NCI-H345 (cell line): Measurements from ENCODE around the gene WDR31.

Experiments used
- DNase-seq: peaks from one replicate; lab custom pipeline; 2025; lab: John Stamatoyannopoulos, UW

WDR31 gene

GRCh38 chr9:113341712-113342410 is 1.8 kb upstream of the WDR31 start:
- peak; percentile 31 for DNase-seq

- DNase-seq, result no peak
Observed at GRCh38 chr9:113337714-113338113, 2.4 kb downstream of the WDR31 start.

GRCh38 chr9:113331780-113332179 is 8.3 kb downstream of the WDR31 start:
- DNase-seq, result no peak

GRCh38 chr9:113328045-113328782 is 11.9 kb downstream of the WDR31 start:
- DNase-seq, result no peak

GRCh38 chr9:113326230-113326629 is 13.8 kb downstream of the WDR31 start:
- no peak for DNase-seq

- no peak for DNase-seq
Observed at GRCh38 chr9:113322671-113323070, 17.4 kb downstream of the WDR31 start.

GRCh38 chr9:113320051-113320450 is 20.0 kb downstream of the WDR31 start:
- no peak for DNase-seq

- no peak for DNase-seq
Observed at GRCh38 chr9:113319054-113319453, 21.0 kb downstream of the WDR31 start.

- no peak for DNase-seq
Observed at GRCh38 chr9:113317777-113318176, 22.3 kb downstream of the WDR31 start.

- DNase-seq, result no peak
Observed at GRCh38 chr9:113316030-113316429, 24.0 kb downstream of the WDR31 start.

- no peak for DNase-seq
Observed at GRCh38 chr9:113315231-113315630, 24.8 kb downstream of the WDR31 start.

- DNase-seq, result no peak
Observed at GRCh38 chr9:113313261-113313660, 26.8 kb downstream of the WDR31 start.

GRCh38 chr9:113311961-113312360 is 28.1 kb downstream of the WDR31 start:
- no peak for DNase-seq

- no peak for DNase-seq
Observed at GRCh38 chr9:113310538-113310937, 29.5 kb downstream of the WDR31 start.

- DNase-seq, result peak; percentile 52
Observed at GRCh38 chr9:113309204-113309813, 30.8 kb downstream of the WDR31 start.

GRCh38 chr9:113307396-113307975 is 32.6 kb downstream of the WDR31 start:
- no peak for DNase-seq

- DNase-seq, result no peak
Observed at GRCh38 chr9:113306566-113306965, 33.5 kb downstream of the WDR31 start.

GRCh38 chr9:113302792-113303418 is 37.2 kb downstream of the WDR31 start, which contains the start of gene RNF183:
Gene RNF183, minus strand, starts transcription at chr9:113303376. Its CDS starts 5,192 bp downstream, at chr9:113298184.
- no peak for DNase-seq

GRCh38 chr9:113301548-113301947 is 38.5 kb downstream of the WDR31 start:
- no peak for DNase-seq

GRCh38 chr9:113299800-113300292 is 40.2 kb downstream of the WDR31 start:
- DNase-seq, result peak; percentile 19

GRCh38 chr9:113298924-113299770 is 40.9 kb downstream of the WDR31 start:
- DNase-seq, result peak; percentile 91
